HG03460 (cell line): Measurements from ENCODE around the gene PRKAG2.
"Not testable (repeated sequence)": the region's sequence is repeated elsewhere in the genome, so short reads cannot be mapped to it uniquely, and the experiment has no call there.

Experiments used
- ATAC-seq: cut with Tn5 transposase; IDR thresholded peaks from one replicate; pipeline ENCODE4 v1.9.1; 2021; ENCODE audit not compliant: unreplicated experiment

PRKAG2 gene

GRCh38 chr7:151885202-151885580, 8.3 kb upstream of the PRKAG2 start:
- ATAC-seq = no peak

- no peak for ATAC-seq
Measured at GRCh38 chr7:151884312-151885201, 7.6 kb upstream of the PRKAG2 start.

GRCh38 chr7:151883857-151884256, 6.9 kb upstream of the PRKAG2 start:
- no peak for ATAC-seq

- no peak for ATAC-seq
Measured at GRCh38 chr7:151882734-151883133, 5.8 kb upstream of the PRKAG2 start.

- ATAC-seq = no peak
Measured at GRCh38 chr7:151880688-151881087, 3.8 kb upstream of the PRKAG2 start.

- ATAC-seq = no peak
Measured at GRCh38 chr7:151877911-151878835, 1.3 kb upstream of the PRKAG2 start.

- ATAC-seq = peak; percentile 53
Measured at GRCh38 chr7:151875942-151876898, 695 bp downstream of the PRKAG2 start.

- not testable (repeated sequence) for ATAC-seq
Measured at GRCh38 chr7:151874479-151874878, 2.4 kb downstream of the PRKAG2 start.

GRCh38 chr7:151873402-151873965, 3.4 kb downstream of the PRKAG2 start:
- no peak for ATAC-seq

GRCh38 chr7:151872531-151873401, 4.1 kb downstream of the PRKAG2 start:
- ATAC-seq = no peak

- no peak for ATAC-seq
Measured at GRCh38 chr7:151871904-151872303, 5.0 kb downstream of the PRKAG2 start.

- ATAC-seq = no peak
Measured at GRCh38 chr7:151871189-151871735, 5.7 kb downstream of the PRKAG2 start.

GRCh38 chr7:151869968-151870918, 6.7 kb downstream of the PRKAG2 start:
- no peak for ATAC-seq

GRCh38 chr7:151869455-151869854, 7.5 kb downstream of the PRKAG2 start:
- ATAC-seq = no peak

GRCh38 chr7:151869109-151869428, 7.8 kb downstream of the PRKAG2 start:
- no peak for ATAC-seq

GRCh38 chr7:151868396-151869108, 8.4 kb downstream of the PRKAG2 start:
- no peak for ATAC-seq

- ATAC-seq = no peak
Measured at GRCh38 chr7:151867912-151868311, 9.0 kb downstream of the PRKAG2 start.
